Uterus (tissue), 2 donors: Measurements from ENCODE around the gene CD1C.

Experiments used
- CTCF ChIP-seq, 4 experiments: fragments of 200-600 bp in 2 of 4; fragments of 450-650 bp in 2 of 4; sonication (generic) in 2 of 4; IDR thresholded peaks; one replicate each; pipeline ENCODE4 v1.5.1; 2016 to 2019; ENCODE audit warnings: antibody characterized with exemption in 4 of 4, mild to moderate bottlenecking in 2 of 4, moderate library complexity in 1 of 4
- POLR2A ChIP-seq, 2 donors: fragments of 450-650 bp; IDR thresholded peaks; one replicate each; pipeline ENCODE4 v1.6.1; 2016; ENCODE audit warnings: antibody characterized with exemption in 2 of 2, mild to moderate bottlenecking in 1 of 2, moderate library complexity in 1 of 2

GRCh38 chr1:158328426-158328825 lies 38.7 kb downstream of the CD1C start:
- TF ChIP-seq POLR2A (IDR thresholded peaks at IDR 0.05) (no peak), CTCF (IDR thresholded peaks at IDR 0.05) (no peak)
